Glutamatergic neuron (in vitro differentiated cells): ENCODE results near the gene ARPC5. TPM values are rescaled to one million over a fixed set of nuclear protein-coding genes. Genes with fewer than 3 reads are reported as not detected.

Experiments used
- DNase-seq: peaks from one replicate; pipeline ENCODE4 v3.0.0; 2022
- H3K27ac Mint-ChIP-seq: one replicate; pipeline ENCODE4 v1.8.0; 2020; ENCODE audit warnings: mild to moderate bottlenecking, mixed read lengths, inconsistent platforms; ENCODE audit not compliant: unreplicated experiment
- H3K27me3 Mint-ChIP-seq: one replicate; pipeline ENCODE4 v1.8.0; 2020; ENCODE audit warnings: mild to moderate bottlenecking, moderate library complexity, mixed read lengths, inconsistent platforms; ENCODE audit not compliant: unreplicated experiment
- H3K36me3 Mint-ChIP-seq: one replicate; pipeline ENCODE4 v1.8.0; 2020; ENCODE audit warnings: mild to moderate bottlenecking, mixed read lengths, inconsistent platforms; ENCODE audit not compliant: unreplicated experiment
- H3K4me1 Mint-ChIP-seq: one replicate; pipeline ENCODE4 v1.8.0; 2020; ENCODE audit warnings: mild to moderate bottlenecking, low read depth, mixed read lengths, inconsistent platforms; ENCODE audit not compliant: unreplicated experiment
- H3K4me3 Mint-ChIP-seq: one replicate; pipeline ENCODE4 v1.8.0; 2020; ENCODE audit warnings: mild to moderate bottlenecking, mixed read lengths, inconsistent platforms; ENCODE audit not compliant: unreplicated experiment
- H3K9me3 Mint-ChIP-seq: one replicate; pipeline ENCODE4 v1.8.0; 2020; ENCODE audit warnings: mild to moderate bottlenecking, moderate library complexity, mixed read lengths, inconsistent platforms; ENCODE audit not compliant: unreplicated experiment
- total RNA-seq: library from RNA; stranded (reverse); fragmentation: NEBNext Ultra II Directional; extraction: Animal tissue kit (Norgen Biotek cat#: 25700); gene quantifications from one replicate; pipeline ENCODE4 v1.2.1, GENCODE V29; 2021; ENCODE audit not compliant: unreplicated experiment
- TF ChIP-seq, protein P1 (sequence below): fragments of 200-600 bp; sonication (generic); IDR thresholded peaks from one replicate; pipeline ENCODE4 v1.5.0; 2021; ENCODE audit not compliant: partially characterized antibody, unreplicated experiment

Gene ARPC5
- total RNA-seq, 1 donor from 2014 or later = 92.0 TPM

DNA sequence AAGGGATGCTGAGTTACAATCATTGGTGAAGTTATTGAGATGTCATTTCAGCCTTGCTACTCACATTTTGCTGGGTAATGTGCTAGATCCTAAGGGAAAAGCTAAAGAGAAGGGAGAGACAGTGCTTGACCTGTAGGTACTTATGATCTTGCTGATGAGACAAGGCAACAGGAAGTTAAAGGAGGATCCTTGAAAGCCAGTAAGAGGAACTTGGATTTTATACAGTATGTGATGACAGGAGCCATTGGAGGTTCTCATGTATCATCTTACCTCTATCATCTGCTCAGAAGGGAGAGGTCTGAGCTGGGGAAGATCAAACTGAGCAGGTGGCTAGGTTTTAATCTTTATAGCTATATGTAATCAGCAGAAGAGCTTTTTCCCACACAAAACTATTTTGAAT is 11.2 kb upstream of the ARPC5 start:
- no peak for DNase-seq
- TF ChIP-seq, protein P1, sequence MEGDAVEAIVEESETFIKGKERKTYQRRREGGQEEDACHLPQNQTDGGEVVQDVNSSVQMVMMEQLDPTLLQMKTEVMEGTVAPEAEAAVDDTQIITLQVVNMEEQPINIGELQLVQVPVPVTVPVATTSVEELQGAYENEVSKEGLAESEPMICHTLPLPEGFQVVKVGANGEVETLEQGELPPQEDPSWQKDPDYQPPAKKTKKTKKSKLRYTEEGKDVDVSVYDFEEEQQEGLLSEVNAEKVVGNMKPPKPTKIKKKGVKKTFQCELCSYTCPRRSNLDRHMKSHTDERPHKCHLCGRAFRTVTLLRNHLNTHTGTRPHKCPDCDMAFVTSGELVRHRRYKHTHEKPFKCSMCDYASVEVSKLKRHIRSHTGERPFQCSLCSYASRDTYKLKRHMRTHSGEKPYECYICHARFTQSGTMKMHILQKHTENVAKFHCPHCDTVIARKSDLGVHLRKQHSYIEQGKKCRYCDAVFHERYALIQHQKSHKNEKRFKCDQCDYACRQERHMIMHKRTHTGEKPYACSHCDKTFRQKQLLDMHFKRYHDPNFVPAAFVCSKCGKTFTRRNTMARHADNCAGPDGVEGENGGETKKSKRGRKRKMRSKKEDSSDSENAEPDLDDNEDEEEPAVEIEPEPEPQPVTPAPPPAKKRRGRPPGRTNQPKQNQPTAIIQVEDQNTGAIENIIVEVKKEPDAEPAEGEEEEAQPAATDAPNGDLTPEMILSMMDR = no peak
- H3K27ac Mint-ChIP-seq = no peak overlapping the region
- H3K4me3 Mint-ChIP-seq = no peak overlapping the region
- no peaks in the 10 kb centered on the region for H3K27me3 Mint-ChIP-seq
- no peaks in the 10 kb centered on the region for H3K9me3 Mint-ChIP-seq
- H3K4me1 Mint-ChIP-seq = peaks cover 4% of the 10 kb centered on the region
- no peaks in the 10 kb centered on the region for H3K36me3 Mint-ChIP-seq

DNA sequence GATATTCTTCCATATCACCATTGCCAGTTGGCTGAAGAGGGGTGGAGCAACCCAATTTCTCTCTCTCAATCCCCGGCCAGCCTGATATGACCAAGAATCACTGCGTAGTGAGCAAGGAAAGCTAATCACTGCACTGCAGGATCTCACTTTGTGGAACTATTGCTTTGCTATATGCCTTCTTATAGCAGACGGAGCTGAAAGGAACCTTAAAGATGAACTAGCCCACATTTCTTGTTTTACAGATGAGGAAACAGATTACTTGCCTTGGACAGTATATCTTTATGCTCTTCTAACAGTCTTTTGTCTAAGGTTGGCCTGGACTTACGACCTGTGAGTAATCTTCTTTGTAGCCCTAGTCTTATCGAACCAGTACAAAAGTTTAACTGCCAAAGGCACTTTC is 9.9 kb upstream of the ARPC5 start:
- Mint-ChIP-seq H3K4me1 (no peaks in the 10 kb centered on the region), H3K9me3 (no peaks in the 10 kb centered on the region), H3K27ac (no peak overlapping the region), H3K36me3 (no peaks in the 10 kb centered on the region), H3K27me3 (no peaks in the 10 kb centered on the region), H3K4me3 (no peak overlapping the region)
- TF ChIP-seq, protein P1 = no peak
- no peak for DNase-seq

DNA sequence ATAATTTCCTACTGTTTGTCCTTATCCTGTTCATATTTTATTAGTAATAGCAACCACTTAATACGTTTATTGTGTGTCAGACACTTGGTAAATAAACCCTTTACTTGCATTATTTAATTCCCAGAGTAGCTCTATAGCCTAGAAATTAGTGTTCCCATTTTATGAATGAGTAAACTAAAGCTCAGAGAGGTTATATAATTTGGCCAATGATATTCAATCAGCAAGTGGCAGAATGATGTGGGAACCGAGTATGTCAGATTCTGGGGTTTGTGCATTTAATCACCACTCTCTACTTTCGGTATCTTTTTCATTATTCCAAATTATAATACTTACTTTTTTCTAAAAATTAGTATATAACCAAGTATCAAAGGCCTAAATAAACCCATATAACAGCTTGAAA is 6.6 kb upstream of the ARPC5 start:
- no peak overlapping the region for H3K4me3 Mint-ChIP-seq
- no peaks in the 10 kb centered on the region for H3K36me3 Mint-ChIP-seq
- TF ChIP-seq, protein P1 = no peak
- H3K9me3 Mint-ChIP-seq = no peaks in the 10 kb centered on the region
- DNase-seq = no peak
- no peak overlapping the region for H3K27ac Mint-ChIP-seq
- H3K27me3 Mint-ChIP-seq = no peaks in the 10 kb centered on the region
- peaks cover under 1% of the 10 kb centered on the region for H3K4me1 Mint-ChIP-seq

DNA sequence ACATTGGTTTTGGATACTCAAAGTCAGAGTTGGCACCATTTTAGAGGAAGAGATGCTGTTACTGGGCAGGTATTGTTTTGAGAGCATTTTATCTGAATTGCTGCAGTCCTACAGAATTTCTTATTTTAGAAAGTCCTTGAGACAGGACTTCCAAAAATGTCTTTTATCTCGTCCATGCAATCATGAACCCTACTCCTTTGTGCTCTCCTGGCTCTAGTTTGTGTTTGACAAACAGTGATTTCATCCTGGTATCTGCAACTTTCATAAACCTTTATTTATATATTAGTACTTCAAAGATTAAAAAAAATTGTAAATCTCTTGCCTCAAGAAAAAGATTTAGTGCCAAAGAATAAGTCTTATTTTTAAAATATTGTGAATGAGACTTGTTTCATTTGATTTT is 4.6 kb upstream of the ARPC5 start:
- DNase-seq = no peak
- H3K27ac Mint-ChIP-seq = no peak overlapping the region
- no peaks in the 10 kb centered on the region for H3K36me3 Mint-ChIP-seq
- H3K4me3 Mint-ChIP-seq = no peak overlapping the region
- H3K9me3 Mint-ChIP-seq = peaks cover 6% of the 10 kb centered on the region
- TF ChIP-seq, protein P1 = no peak
- H3K27me3 Mint-ChIP-seq = no peaks in the 10 kb centered on the region
- H3K4me1 Mint-ChIP-seq = peaks cover 7% of the 10 kb centered on the region

DNA sequence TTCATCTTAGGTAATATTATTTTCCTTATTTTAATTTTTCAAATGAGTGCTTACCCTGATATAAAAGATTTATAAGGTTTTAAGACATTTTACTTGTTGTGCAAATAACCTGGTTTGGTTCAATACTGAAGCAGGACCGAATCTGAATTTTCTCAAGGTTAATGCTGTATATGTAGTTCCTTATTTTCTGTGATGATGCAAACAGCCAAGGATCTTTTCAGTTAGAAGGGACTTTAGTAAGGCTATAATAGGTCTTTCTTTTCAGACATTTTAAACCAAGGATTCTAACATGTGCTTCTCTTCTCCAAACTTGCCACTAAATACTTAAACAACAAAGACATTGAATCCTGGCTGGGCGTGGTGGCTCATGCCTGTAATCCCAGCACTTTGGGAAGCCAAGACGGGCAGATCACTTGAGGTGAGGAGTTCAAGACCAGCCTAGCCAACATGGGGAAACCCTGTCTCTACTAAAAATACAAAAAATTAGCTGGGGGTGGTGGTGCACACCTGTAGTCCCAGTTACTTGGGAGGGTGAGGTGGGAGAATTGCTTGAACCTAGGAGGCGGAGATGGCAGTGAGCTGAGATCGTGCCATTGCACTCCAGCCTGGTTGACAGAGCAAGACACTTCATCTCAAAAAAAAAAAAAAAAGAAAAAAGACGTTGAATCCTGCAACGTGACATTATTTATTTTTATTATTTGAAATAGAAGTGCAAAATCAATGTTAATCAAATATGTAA is 3.2 kb upstream of the ARPC5 start:
- Mint-ChIP-seq H3K4me3 (no peak overlapping the region), H3K27me3 (peaks cover 2% of the 10 kb centered on the region), H3K9me3 (peaks cover 6% of the 10 kb centered on the region), H3K4me1 (peaks cover 8% of the 10 kb centered on the region), H3K27ac (no peak overlapping the region), H3K36me3 (no peaks in the 10 kb centered on the region)
- TF ChIP-seq, protein P1 = no peak
- no peak for DNase-seq
